ENCODE data around the gene GTPBP4. TPM values are rescaled to one million over a fixed set of nuclear protein-coding genes. Genes with fewer than 3 reads are reported as not detected.

The GTPBP4 gene
- 39.4 and 42.7 TPM in 2 replicates for total RNA-seq (2014; rRNA removed; shearing (Covaris generic))

DNA sequence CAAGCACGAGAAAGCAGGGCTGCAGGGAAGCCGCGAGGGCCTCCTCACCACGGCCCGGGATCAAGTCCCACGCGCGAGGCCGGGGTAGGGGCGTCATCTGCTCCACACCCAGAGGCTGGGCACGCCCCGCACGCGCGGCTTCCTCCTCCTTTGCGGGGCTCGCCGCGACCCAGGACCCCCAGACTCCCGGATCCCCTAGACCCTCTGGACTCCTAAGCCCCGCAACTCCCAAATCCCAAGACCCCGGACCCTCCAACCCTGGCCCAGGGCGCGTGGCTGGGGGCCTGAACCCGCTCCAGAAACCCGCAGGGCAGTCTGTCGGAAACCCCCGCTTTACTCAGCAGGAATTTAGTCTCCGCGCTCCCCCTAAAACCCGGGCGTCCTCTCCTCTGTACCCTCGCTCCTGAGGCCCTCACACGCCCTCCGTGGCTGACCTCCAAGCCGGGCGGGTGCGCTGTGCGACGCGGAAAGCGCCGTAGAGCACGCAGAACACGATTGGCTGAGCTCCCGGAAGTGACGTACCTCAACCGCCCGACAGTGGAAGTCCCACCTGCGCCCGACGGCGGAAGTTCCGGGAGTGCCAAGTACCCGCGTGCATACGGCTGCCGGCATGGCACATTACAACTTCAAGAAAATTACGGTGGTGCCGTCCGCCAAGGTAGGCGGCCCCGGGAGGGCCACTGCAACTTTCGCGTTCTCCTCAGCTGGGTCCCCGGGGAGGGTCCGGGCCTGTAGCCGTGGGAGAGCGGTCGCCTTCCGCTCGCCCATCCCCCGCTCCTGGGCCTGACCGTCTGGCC is at the start of gene GTPBP4:
Gene GTPBP4, plus strand, starts transcription at position 565 of the 797 bp plus-strand sequence. Its CDS starts 46 bp downstream, at position 611.
- DNase-seq (ENCODE audit: low read depth), result peak; percentile 97

DNA sequence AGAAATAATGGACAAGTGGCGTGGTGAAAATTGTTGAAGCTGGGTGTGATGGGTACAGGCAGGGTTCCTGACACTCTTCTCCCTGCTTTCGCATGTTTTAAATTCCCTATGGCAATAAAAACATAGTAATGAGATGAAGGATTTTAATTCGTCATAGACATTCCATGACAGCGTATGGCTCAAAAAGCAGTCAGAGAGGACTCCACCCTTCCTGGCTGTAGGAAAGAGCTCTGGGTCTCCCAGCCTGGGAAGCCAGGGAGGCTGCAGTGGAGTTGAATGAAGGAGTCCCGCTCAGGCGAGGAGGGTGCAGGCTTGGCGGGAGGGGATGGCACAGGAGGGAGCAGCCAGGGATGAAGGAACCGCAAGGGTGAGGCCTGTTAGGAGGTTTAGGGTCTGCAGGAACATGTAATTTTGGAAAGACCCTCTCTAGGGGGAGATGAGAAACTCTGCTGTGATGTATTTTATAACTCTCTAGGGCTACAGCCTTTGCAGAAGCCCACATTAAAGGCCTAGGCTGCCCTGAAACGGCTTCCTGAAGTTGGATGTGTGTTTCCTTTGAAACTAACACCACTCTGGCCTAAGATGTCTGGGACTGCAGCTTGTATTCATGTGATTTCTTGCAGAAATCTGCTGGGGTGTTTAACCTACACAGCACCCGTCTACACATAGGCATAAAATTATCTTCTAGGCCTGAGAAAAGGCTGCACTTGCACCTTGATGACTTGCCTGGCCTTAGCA is 49.1 kb upstream of the GTPBP4 start:
- no peak for DNase-seq (ENCODE audit: low read depth)

DNA sequence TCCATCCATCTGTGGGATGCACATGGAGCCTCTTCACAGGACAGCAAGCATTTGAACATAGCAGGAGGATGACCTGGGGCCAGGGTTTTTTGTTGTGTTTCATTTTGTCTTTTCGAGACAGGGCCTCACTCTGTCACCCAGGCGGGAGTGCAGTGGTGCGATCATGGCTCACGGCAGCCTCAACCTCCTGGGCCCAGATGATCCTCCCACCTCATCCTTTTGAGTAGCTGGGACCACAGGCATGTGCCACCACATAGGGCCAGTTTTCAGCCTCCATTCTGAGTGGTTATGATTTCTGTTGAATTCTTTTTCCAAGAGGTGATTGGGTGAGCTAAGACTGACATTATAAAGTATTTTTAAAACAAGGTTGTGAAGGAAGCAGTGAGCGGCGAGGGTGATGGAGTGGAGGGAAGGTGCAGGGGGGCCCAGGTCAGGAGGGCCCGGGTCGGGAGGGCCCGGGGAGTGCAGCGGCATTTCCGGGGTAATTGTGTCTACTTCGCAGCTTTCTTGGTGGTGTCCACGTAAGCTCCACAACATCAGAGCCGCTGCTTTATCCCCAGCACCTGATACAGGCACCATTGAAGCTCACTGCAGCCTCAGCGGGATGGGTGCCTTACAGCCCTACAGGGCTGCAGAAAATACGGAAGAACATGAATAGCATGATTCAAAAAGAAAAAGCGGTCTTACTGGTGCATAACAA is 44.8 kb upstream of the GTPBP4 start:
- no peak for DNase-seq (ENCODE audit: low read depth)

DNA sequence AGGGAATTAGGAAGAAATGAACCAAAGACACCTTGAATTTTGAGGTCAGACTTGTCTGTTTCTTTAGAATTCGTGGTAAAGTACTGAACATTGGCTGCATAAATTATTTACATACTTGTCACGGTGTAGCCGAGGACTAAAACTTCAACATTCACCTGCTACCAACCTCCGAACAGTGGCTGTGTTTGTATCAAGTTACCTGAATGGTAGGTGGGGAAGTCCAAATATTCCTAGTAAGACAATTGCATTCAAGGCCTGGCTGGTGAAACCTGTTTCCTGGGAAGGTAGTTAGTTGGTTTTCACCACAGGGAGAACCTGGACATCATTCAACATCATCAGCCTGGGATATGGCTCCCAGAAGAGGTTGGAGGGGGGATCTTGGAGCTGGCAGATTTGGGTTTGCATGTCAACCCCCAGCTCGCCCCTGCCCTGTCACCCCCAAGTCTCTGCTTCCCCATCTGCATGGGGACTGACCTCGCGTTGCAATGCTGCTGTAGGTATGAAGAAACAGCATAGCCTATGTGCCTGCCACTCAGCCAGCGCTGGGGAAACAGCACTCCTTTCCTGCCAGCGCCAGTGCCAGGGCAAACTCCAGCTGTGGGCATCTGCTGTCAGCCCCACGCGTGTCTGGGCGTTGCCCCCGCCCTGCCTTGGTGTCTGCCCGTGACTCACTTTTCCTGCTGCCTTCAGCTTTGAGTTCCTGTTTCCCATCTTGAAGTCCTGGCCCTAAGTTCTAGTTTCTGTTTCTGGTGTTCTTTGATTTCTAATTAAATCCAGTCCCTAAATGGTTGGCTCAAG is 44.0 kb upstream of the GTPBP4 start:
- DNase-seq (ENCODE audit: low read depth), result peak; percentile 62

DNA sequence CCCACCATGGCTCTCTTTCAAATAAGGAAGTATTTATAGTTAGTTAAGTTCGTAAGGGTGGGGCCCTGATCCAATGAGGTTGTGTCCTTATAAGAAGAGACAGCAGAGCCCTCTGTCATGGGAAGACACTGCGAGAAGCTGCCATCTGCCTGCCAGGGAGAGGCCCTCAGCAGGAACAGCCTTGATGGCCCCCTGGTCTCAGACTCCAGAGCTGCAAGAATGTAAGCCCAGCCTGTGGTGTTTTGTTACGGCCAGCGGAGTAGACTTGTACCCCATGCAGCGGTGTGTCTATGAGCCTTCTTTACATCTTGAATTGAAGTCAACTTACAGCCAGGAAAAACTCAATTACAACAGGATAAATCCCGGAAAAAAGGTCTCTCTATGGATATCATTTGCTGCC is 42.5 kb upstream of the GTPBP4 start:
- DNase-seq (ENCODE audit: low read depth), result no peak

DNA sequence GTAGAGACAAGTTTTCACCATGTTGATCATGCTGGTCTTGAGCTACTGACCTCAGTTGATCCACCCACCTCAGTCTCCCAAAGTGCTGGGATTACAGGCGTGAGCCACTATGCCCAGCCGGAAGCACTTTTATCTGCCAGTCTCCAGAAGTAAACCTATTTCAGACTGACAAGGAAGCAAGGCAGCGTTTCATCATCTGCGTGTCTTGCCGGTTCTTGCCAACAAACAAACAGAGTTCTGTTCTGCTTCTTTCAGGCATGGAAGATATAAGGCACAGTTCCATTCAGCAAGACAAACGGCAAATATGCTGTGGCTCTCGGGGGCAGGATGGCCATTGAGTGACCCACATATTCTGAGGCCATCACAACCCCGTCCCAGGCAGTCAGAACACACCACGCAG is 41.2 kb upstream of the GTPBP4 start:
- peak; percentile 15 for DNase-seq (ENCODE audit: low read depth)

DNA sequence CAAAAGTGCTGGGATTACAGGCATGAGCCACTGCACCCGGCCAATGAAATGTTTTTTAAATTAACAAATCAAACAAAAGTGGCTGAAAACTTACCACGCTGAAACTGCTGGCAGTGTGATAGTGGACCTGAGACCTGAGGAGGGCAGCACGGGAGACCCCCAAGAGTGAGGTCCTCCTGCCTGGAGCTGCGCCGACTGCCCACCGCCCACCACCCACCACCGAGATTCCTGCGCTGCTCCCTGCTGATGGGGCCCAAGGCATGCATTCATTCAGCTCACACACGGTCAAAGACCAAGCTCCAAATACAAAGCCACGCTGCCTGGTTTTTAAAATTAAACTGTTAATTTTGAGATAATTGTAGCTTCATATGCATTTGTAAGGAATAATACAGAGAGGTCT is 40.4 kb upstream of the GTPBP4 start:
- no peak for DNase-seq (ENCODE audit: low read depth)

DNA sequence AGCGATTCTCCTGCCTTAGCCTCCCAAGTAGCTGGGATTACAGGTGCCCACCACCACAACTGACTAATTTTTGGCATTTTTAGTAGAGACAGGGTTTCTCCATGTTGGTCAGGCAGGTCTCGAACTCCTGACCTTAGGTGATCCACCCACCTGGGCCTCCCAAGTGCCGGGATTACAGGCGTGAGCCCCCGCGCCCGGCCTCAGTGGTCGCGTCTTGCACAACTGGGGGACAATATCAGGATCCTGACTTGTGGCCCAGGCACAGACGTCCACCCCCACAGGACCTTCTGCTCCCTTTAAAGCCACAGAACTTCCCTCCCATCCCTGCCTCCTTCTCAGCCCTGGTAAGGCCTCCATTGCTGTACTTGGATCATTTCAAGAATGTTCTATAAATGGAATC is 39.9 kb upstream of the GTPBP4 start:
- no peak for DNase-seq (ENCODE audit: low read depth)

DNA sequence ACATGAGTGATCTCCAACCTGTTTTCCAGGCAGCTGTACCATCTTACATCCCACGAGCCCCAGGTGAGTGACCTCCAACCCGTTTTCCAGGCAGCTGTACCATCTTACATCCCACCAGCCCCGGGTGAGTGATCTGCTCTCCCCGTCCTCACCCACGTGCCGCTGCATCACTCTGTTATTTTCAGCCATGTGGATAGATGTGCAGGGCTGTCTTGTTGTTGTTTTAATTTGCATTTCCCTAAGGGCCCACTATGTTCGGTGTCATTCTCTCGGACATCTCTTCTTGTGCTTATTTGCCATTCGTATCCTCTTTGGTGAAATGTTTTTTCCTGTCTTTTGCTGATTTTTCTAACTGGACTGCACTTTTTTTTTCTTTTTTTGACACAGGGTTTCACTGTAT is 38.8 kb upstream of the GTPBP4 start:
- DNase-seq (ENCODE audit: low read depth), result no peak

DNA sequence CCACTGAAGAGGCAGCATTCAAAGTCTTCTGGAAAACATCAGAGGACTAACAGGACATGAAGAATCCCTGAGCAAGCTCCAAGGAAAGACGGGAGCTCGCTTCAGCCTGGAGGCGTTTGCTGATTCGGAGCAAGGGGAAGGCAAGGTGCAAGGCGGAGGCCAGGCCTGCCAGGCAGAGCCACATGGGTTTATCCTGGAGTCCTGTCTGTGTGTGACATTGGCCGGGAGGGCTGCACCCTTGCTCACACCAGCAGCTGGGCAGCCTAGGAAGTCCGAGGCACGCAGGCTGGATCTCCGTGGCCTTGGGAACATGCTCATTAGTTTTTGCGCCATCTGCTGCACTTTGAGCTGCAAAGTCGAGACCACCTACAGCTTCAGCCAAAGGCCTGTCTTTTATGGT is 34.4 kb upstream of the GTPBP4 start:
- DNase-seq (ENCODE audit: low read depth), result no peak

DNA sequence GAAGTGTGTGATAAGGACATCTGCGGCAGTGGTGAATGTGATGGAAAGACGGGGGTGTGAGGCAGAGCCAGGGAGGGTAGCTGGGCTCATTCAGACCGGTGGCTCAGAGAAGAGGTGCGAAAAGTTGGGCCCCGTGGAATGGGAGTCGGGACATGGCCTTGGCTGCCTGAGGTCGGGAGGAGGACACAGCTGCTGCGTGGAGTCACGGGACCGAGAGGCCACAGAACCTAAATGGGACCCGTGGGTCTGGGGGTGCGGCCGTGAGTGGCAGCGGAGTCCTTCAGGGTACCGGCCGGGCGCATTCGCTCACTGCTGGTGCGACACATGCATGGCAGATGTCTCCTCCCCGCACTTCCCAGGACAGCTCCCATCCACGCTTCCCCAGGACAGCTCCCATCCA is 33.8 kb upstream of the GTPBP4 start:
- no peak for DNase-seq (ENCODE audit: low read depth)

DNA sequence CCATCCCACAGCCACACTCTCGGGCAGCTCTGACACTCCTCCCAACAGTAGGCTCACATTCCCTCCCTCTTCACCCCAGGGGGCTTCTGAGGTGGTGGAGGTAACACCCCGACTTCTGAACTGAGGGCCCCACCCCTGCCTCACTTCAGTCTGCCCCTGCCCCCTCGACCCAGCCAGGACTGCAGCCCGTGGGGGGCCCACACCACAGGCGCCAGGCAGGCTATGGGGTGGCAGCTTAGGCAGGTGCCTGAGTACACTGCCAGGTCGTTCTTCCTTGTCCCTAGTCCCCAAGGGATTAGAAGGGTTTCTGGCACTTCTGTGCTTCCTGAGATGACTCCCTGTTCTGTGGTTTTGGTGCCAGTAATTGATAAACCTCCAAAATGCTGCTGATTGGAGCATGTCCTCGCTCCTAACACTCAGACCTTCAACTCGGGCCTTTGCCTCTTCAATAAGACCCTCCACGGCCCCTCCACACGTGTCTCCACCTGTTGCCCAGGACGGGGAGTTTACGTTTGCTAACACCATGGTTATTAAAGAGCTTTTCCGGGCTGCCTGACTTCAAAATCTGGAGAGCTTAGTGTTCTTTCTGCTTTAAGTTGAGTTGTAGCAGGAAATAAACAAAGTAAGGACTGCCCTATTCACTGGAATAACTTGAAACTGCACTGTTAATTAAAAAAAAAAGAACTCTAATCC is 33.0 kb upstream of the GTPBP4 start:
- DNase-seq (ENCODE audit: low read depth), result no peak

DNA sequence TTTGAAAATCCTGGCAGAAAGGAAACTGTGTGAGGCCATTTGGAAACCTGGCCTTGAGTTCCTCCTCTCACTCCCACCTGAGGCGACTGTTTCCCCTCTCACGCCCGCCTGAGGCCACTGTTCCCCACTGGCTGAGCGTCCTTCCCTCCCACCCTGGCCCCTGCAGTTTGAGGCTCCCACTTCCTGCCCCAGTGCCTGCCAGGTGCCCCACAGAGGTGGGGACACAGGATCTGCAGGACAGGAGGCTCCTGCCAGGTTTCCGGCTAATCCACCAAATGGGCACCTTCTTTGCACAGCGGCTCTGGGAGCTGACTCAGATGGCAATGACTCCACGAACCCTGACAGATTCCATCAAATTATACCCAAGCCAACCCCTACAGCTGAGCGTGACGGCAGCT is 32.4 kb upstream of the GTPBP4 start:
- DNase-seq (ENCODE audit: low read depth), result no peak

DNA sequence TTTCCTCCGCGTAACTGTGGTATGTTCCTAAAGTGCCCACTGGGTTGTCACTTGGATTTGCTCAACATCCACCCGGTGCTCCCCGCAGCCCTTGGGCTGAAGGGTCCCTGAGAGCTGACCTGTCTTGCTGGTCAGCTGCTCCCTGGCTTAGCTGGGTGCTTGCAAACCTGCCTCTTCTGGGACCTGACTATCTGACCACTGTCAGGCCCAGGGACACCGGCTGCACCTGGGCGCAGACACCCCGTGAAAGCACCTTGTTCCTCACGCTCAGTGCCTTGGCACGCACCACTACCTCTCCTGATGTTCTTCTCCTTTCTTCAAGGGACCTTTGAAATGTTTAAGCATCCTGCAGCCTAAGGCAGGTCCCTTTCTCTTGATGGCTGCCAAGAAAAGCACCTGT is 30.1 kb upstream of the GTPBP4 start:
- DNase-seq (ENCODE audit: low read depth), result no peak

DNA sequence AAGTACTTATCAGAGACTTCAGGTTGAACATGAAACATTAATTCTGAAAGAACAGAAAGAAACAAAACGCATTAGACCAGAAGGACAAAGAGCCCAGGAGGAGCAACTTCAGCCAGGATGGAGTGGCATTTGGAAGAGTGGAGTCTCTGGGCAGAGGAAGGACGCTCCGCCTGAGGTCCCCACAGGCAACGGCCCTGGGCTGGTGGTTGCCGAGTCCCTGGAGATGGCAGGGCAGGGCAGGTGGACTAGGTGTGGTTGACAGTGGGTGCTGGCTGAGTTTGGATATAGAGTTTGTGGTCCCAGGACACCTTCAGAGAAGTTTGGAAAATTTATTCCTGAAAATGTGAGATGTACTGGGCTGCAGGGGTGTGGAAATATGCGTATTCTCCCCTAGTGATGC is 29.4 kb upstream of the GTPBP4 start:
- no peak for DNase-seq (ENCODE audit: low read depth)

DNA sequence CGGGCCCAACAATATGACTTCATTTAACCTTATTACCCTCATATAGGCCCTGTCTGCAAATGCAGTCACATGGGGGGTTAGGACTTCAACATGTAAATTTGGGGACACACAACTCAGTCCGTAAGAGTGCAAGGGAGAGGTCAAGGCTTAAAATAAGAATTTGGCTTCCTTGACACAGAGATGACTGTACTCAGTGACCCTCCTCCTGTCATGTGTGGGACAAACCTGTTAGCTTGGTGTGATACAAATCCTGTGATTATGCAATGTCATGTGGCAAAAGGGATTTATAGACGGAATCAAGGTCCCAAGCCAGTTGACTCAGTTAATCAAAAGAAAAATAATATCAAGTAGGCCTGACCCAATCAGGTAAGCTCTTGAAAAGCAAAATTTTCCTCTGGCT is 25.9 kb upstream of the GTPBP4 start:
- DNase-seq (ENCODE audit: low read depth), result no peak

DNA sequence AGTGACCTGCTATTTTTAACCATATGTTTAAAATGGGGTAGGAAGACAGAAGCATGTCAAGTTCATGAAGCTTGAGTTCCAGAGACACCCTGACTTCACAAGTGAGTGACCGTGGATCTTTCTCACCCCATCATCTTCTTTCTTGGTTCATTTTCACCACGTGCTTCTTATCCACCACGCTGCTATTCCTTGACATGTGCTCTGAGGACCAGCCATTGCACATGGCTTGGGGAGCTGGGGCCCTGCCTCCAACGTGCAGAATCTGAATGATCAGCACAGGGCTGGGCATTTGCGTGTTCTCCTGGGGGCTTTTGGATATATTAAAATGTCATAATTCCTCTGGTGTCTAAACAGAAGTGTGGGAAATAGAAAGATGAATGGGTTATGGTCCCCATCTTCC is 25.0 kb upstream of the GTPBP4 start:
- no peak for DNase-seq (ENCODE audit: low read depth)

DNA sequence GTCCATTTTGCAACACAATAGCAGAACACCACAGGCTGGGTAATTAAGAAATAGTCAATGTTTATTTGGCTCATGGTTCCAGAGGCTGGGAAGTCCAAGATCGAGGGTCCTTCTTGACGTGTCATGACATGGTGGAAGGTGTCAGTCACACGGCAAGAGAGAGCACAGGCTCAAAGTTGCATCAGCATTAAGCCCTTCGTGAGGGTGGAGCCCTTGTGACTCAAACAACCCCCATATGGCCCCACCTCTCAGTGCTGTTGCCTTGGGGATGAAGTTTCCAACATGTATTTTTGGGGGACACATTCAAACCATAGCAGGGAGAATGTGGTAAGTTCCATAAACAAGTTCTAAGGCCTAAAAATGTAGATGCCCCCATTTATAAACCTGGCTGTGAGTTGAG is 24.6 kb upstream of the GTPBP4 start:
- no peak for DNase-seq (ENCODE audit: low read depth)

DNA sequence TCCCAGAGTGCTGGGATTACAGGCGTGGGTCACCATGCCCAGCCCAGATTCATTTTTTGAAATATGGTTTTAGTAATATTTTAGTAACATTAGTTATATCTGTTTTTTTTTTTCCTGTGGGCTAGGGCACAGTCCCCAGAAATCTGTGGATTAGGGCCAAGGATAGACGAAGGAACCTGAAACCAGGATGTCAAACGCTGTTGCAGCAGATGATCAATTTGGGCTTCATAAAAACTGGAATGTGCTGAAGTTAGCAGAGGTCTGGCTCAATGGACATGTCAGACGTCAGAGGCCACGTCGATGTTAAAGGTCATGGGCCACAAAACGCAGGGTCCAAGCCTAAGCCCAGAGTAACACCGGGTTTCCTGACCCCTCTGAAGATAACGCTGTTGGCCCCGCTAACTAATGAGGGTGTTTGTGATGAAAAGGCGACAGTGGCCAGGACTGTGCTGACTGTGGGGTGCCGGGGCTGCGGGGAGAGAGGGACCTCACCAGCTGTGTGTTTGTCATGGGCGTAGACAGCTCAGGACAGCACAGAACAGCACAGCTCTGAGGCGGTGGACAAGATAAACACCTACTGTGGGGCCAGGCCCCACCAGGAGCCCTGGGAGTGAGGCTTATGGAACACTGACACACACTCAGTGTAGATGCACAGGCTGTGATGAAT is 23.8 kb upstream of the GTPBP4 start:
- no peak for DNase-seq (ENCODE audit: low read depth)

DNA sequence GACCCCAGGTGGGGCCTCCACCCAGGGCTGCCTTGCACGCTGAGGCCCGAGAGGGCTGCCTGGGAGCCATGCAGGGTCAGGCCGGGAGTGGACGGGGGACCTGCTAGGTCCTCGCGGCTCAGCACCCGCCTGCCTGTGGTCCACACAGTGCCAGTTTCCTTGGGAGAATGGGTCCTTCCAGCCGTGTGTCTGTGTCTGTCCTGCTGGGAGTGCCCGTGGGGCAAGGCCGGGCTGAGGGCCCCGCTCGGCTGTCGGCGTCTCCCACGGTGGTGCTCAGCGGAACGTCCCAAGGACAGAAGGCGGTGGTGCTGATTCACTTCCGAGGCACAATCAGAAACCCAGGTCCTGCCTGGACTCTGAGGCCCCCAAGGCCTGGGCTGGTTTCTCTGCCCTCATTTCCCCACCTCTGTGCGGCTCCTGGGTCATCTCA is 23.2 kb upstream of the GTPBP4 start:
- no peak for DNase-seq (ENCODE audit: low read depth)

All from RPMI7951 (cell line).